ENCODE measurements around the gene NTHL1.

The NTHL1 gene

DNA sequence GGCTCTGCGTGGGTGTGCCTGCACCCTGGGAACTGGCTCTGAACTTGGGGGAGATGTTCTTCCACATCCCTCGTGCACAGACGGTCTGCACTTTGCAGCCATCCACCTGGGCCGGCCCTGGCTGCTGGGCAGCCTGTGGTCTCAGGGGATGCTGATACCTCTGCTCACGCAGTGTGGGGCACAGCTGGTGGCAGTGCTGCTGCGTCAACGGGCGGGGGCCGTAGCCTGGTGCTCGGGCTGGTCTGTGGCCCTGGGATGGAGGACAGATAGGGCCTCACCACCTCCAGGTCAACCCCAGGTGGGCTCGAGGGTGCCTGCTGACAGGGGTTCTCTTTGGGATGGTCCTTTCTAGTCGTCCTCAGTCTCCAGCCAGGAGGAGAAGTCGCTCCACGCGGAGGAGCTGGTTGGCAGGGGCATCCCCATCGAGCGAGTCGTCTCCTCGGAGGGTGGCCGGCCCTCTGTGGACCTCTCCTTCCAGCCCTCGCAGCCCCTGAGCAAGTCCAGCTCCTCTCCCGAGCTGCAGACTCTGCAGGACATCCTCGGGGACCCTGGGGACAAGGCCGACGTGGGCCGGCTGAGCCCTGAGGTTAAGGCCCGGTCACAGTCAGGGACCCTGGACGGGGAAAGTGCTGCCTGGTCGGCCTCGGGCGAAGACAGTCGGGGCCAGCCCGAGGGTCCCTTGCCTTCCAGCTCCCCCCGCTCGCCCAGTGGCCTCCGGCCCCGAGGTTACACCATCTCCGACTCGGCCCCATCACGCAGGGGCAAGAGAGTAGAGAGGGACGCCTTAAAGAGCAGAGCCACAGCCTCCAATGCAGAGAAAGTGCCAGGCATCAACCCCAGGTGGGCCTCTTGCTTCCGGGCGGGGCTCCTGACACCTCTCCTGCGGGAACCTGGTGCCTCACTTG lies 36.5 kb upstream of the NTHL1 start:
- no peak for DNase-seq

DNA sequence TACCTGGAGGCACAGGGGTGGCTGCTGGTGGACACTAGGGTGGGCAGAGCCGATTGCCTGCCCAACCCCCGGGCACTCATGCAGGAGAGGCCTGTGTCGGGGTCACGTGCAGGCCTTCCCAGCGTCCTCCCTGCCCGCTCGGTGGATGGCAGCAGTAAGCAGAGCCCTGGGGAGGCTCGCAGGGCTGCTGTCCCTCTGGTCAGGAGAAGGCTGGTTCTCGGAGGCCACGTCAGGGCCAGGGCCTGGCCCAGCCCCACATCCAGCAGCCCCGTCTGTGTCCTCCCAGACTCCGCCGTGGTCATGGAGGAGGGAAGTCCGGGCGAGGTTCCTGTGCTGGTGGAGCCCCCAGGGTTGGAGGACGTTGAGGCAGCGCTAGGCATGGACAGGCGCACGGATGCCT lies 35.8 kb upstream of the NTHL1 start:
- no peak for DNase-seq

DNA sequence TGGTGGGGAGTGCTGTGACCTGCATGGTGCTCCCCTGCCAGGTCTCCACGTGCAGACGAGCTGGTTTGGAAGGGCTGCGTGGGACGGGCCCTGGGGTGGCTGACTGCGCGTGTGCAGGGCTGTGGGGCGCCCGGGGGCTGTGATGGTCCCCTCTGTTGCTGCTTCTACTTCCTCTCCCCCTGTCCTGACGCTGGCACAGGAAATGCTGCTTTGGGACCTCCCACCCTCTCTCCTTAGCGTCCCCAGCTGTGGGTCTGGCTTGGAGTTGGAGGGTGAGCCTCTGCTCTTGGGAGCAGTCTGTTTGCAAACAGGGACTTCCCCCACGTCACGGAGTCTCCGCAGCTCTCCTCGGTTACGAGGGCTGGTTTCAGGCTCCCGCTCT lies 35.3 kb upstream of the NTHL1 start:
- DNase-seq: no peak

DNA sequence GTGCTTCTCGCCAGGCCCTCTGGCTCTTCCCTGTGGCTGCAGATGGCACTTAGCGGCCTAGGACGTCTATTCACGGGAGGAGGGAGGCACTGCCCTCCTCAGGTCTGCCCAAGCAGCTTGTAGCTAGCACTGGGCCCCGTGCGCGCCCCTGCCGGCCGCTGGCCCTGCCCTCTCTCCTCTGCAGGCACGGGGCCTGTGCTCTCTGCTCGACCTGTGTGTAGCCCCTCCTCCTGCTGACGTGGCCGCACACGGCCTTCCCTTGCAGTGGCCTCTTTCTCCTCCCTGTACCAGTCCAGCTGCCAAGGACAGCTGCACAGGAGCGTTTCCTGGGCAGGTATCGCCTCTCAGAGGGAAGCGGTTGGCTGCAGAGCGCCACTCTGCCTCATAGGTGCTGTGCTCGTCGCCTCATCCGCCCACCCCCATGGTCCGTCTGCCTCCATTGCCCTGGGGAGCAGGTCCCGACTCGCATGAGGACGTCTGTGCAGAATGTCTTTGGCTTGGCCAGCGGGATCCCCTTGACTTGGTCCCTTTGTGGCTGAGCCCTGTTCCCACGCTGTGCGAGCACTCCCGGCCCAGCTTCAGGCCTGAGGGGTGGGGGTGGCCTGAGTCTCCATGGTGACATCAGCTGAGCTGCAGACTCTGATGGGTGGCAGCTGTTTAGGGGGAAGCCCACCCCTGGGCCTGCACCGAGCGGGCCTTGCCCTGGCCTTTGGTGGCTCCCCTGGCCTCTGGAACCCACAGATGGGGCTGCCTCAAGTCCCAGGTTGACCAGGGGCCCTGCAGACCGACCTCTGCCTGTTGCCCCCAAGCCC lies 34.7 kb upstream of the NTHL1 start:
- no peak for DNase-seq

DNA sequence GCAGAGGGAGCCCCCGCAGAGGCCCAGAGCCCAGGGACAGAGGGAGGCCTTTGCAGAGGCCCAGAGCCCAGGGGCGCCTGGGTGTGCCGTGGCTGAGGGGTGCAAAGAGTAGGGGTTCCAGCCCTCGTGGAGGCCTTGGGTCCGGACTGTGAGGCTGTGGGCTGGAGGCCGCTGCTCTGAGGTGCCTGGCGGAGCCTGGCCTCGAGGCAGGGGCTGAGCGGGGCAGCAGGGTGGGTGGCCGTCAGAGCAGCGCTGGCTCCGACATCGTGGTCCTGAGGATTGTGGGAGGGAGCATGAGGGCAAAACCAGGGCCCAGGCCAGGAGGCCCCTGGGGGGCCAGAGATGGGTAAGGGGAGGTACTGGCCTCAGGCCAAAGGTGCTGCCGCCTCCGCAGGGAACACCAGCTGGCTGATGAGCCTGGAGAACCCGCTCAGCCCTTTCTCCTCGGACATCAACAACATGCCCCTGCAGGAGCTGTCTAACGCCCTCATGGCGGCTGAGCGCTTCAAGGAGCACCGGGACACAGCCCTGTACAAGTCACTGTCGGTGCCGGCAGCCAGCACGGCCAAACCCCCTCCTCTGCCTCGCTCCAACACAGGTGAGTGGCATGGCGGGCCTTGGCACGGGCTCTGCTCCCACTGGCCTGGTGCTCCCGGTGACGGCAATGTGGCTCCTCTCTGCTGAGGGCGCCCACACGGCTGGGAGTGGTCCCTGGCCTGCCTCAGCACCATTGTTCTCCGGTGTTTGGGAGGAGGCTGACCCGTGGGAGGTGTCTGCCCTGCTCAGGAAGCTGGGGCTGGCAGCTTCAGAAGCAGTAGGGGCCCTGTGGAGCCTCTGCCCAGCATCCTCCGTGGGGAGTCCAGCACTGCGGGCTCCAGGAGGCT lies 33.8 kb upstream of the NTHL1 start:
- no peak for DNase-seq

DNA sequence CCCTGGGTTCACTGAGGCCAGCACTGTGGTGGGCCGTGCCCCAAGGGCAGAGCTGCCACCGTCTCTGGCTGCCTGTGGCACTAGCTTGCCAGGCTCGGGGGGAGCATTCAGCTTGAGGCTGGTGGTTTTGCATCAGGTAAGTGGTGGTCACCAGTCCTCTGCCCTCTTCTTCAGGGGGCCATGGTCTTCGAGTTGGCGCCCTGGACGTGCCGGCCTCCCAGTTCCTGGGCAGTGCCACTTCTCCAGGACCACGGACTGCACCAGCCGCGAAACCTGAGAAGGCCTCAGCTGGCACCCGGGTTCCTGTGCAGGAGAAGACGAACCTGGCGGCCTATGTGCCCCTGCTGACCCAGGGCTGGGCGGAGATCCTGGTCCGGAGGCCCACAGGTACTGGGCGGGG lies 32.4 kb upstream of the NTHL1 start:
- no peak for DNase-seq

DNA sequence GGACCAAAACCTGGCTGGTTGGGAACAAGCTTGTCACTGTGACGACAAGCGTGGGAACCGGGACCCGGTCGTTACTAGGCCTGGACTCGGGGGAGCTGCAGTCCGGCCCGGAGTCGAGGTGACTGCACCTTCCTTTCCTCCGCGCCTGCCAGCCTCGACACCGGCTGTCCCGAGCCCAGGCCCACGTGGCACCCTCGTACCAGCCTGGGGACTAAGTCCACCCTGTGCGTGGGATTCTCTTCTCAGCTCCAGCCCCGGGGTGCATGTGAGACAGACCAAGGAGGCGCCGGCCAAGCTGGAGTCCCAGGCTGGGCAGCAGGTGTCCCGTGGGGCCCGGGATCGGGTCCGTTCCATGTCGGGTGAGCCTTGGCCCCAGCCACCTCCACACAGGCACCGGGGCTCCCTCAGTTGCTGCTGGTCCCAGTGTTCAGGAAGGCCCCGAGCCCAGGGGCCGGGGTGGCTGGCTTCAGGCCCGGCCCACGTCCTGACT lies 31.7 kb upstream of the NTHL1 start:
- DNase-seq: no peak

DNA sequence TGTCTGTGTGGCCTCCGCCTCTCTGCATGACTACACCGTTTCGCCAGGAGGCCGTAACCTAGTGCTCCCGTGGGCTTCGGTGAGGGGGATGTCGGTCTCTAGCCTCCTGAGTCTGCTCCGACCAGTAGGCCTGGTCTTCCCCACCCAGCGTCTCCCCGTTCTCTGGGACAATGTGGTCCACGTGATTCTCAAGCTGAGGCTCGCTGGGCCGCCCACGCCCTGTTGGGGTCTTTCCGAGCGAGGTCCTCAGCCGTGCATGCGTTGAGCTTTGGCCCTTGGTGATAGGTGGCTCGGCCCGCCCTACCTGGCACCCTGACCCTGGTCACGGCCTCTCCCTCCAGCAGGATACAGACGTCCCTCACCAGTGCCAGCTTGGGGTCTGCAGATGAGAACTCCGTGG lies 31.1 kb upstream of the NTHL1 start:
- DNase-seq: no peak

DNA sequence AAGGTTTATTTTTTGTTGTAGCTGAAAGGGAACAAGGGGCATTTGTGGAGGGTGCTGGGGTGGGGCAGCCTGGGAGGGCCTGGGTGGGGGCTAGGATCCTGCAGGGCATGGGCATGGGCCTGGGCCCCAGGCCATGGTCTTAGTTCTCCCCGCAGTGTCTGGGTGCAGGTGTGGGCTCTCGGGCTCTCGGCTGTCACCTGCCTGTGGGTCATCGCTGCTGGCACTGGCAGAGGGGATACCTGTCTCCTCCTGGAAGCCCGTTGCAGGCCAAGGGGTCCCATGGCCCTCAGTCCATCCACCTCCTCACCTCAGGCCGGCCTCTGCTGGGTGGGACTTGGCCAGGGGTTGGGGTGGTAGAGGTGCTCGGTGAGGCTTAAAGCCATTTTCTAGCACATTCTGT lies 30.5 kb upstream of the NTHL1 start:
- no peak for DNase-seq

DNA sequence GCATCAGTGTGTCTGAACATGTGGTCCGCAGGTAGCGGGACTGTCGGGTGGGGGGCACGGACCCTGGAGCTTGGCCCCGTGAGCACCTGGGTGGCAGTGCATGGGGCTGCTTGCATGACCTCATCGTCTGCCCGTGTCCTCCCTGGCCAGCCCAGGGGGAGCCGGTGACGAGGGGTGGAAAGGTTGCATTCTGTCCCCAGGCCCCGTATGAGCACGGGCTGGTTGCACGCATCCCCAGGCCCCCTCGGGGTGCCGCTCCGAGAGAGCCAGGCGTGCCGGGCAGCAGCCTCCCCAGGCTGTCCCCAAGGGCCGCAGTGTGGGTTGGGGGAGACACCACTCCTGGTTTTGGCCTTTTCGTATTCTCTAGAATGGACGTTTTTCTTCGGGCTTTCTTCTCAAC lies 30.1 kb upstream of the NTHL1 start:
- no peak for DNase-seq

DNA sequence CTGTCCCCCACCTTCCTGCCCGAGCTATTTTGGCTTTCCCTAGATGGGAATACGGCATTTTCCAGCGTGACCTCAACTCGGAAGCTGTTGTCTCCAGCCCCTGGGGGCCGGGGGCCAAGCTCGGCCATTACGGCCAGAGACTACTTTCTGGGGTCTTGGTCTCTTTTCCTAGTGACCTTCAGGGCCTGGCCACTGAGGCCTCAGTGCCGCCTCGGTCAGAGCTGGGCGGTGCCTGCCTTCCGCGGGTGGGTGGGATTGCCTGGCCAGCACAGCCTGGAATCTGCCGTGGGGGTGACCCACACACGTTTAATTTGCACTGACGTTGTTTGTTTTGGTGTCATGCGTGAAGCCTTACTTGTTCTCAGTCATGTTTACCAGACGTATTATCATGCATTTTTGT lies 29.4 kb upstream of the NTHL1 start:
- DNase-seq: no peak

DNA sequence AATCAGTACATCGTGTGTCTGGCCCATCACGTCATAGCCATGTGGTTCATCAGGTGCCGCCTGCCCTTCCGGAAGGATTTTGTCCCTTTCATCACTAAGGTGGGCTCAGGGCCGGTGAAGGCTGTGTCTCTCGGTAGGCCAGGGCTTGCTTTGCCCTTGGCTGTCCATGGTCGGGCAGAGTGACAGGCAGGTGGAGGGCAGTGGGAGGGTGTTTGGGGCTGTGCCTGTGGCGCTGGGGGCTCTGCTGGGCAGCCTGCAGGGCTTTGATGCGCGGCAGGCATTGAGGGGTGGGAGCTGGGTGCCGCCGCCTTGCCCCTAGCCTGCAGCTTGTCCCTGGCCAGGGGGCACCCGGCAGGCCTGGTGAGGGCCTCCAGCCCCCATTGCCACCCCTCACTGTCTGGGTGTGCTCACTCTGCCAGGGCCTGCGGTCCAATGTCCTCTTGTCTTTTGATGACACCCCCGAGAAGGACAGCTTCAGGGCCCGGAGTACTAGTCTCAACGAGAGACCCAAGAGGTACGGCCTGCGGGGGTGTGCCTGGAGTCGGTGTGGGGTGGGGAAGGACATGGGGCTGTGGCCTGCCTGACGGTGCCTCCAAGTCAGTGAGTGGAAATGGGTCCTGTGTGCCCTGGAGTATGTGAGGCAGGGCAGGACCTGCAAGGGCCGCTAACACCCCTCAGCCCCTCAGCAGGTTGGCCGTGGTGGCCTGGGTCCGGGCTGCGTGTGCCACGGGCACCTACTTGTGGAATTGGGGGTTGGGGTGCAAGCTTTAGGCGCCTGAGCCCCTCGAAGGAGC lies 28.6 kb upstream of the NTHL1 start:
- DNase-seq: no peak

DNA sequence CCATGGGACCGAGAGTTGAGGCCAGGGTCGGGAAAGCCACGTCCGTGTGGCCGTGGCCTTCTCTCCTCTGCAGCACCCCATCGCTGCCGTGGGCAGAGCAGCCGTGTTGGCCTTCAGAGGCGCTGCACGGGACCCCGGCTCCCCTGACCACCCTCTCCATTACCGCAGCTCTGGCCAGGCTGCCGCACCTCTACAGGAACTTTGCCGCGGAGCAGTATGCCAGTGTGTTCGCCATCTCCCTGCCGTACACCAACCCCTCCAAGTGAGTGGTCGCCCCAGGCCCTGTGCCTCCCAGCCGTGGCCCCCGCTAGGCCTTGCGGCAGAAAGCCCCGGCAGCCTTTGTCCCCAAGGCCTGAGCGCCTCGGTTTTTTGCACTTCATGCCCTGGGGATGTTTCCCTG lies 28.0 kb upstream of the NTHL1 start:
- no peak for DNase-seq

DNA sequence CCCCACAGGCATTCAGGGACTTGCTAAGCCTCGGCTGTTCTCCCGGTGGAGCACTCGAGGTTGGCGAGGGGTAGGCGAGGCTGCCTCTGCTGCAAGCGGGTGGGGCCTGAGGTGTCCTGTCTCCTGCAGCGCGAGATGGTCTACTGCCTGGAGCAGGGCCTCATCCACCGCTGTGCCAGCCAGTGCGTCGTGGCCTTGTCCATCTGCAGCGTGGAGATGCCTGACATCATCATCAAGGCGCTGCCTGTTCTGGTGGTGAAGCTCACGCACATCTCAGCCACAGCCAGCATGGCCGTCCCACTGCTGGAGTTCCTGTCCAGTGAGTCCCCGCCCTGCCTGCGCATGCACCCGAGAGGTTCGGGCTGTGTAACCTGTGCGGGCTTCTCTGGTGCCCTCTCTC lies 26.4 kb upstream of the NTHL1 start:
- DNase-seq: no peak

DNA sequence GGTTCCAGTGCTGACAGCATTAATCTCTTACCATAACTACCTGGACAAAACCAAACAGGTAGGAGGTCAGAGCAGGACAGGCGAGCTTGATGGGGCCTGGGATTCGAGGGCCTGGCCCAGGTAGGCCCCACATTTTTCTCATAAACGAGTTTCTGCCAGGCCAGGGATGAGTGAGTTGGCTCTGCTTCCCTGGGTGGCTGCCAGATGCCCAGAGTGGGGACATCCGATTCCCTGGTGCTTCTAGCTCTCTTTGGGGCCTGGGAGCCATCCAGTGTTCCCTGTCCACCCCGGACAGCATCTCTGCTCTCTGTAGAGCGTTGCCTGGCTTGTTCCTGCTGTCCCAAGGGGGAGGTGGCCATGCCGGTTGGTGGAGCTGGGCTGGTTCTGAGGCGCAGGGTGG lies 25.3 kb upstream of the NTHL1 start:
- DNase-seq: no peak

DNA sequence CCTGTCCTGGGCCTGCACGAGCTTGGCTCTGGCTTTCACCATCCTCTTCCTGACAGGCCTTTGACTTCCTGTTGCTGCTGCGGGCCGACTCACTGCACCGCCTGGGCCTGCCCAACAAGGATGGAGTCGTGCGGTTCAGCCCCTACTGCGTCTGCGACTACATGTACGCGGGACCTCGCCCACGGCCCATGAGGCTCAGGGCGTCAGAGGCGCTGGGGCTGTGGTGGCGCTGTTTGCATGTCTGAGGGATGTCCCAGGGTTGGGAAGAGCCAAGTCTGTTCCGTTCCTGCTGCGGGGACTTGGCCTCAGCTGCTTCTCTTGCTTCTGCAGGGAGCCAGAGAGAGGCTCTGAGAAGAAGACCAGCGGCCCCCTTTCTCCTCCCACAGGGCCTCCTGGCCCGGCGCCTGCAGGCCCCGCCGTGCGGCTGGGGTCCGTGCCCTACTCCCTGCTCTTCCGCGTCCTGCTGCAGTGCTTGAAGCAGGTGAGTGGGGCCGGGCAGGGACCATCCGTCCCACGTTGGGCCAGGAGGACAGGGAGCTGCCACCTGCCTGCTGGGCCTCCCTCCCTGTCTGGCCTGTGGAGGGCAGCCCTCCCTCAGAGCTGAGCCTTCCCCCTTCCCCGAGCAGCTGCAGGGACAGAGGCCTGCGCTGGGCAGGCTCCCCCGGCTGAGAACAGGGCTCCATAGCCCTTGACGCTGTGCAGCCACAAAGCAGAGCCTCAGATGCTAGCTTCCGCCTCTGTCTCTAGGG lies 24.0 kb upstream of the NTHL1 start:
- DNase-seq: no peak

DNA sequence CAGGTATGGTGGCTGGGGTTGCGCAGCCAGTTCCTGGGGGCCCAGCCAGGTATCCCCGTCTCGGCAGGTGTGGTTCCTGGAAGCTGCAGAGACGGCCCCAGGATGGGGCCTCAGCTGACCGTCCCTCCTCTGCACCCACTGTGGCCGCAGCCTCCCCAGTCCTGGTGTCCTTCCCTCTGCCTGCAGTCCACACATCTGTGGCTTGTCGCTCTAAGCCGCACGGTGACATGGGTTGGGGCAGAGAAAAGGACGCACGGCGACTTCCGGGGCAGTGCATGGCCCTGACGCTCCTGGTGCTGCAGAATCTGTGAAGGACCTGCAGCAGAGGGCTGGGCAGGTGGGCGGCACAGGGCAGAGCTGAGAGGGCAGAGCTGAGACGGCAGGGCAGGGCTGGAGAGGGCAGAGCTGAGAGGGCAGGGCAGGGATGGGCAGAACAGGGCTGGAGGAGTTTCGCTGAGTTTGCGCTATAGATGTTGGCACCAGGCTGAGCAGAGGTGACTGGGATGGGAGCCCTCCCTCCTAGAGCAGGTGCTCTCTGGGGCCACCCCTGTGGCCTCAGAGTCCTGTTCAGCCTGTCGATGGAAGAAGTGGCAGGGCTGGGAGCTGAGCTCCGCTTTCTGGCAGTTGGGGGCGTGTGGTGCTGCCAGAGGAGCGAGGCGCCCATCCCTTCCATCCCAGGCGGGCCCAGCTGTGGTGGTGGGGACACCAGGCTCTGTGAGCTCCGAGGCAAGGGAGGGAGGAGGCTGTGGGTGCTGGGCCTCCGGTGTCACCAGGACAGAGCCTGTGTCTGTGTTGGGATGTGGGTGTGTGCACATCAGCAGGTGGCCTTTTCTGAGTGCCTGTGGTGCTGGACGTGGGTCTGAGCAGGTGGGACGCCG lies 23.2 kb upstream of the NTHL1 start:
- no peak for DNase-seq

DNA sequence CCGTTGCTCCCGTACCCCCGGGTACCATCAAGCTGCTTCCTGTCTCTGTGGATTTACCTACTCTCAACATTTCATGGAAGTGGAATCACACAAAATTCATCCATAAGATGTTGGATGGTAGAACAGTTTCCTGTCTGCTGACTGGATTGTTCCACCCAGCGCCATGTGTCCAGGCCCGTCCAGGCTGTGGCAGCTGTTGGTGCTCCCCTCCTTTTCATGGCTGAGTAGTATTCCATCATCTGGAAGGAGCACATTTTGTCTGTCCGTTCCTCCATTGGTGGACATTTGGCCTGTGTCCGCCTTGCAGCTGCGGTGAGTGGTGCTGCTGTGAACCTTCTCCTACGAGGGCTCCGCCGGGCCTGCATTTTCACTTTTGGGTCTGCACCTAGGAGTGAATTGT lies 18.5 kb upstream of the NTHL1 start:
- no peak for DNase-seq

DNA sequence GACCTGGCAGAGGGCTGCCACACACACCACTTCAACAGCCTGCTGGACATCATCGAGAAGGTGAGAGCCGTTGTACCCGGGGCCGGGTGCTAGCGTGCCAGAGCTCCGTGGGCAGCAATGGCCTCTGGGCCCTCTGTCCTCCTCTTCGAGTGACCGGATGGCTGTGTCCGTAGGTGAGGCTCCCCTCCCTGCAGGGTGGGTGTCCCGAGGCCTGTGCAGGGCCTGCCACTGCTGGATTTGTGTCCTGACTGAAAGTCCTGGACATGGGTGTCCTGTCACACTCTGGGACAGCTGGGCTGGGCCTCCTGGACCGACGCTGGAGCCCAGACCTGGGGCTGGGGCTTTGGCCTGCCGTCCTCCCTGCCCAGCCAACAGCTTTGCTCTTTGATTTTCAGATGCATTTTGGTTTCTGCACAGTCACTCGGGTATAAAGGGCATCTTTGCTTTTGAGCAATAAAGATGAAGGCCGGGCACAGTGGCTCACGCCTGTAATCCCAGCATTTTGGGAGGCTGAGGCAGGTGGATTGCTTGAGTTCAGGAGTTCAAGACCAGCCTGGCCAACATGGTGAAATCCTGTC lies 16.8 kb upstream of the NTHL1 start:
- DNase-seq: no peak

DNA sequence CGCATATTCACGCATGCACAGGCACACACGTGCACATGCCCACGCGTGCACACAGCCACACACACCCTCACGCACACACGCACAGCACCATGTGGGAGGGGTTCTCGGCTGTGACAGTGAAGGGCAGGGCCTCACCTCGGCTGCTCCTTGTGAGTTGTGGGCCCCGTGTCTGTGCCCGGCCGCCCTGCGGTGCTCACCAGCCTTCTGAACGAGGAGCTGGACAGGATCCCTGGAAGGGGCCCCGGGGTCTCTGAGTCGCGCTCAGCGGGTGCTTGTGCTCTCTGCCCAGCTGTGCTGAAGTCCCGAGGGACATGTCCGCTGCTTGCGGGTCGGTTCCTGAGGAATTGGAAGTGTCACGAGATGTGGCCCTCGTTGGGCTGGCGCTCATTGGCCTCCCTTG lies 16.2 kb upstream of the NTHL1 start:
- no peak for DNase-seq

Data from fibroblast of skin of right quadriceps (primary cell).